ENCODE results near the gene UBE2F. TPM values are rescaled to one million over a fixed set of nuclear protein-coding genes. Genes with fewer than 3 reads are reported as not detected.

The UBE2F gene
- total RNA-seq, 1 donor from 2014 or later, result 41.2 TPM

- Mint-ChIP-seq H3K9me3 (no peaks in the 10 kb centered on the region), H3K4me1 (no peaks in the 10 kb centered on the region), H3K27me3 (no peaks in the 10 kb centered on the region), H3K27ac (no peak overlapping the region), H3K4me3 (no peak overlapping the region), H3K36me3 (ENCODE audit: low read depth) (peaks cover 57% of the 10 kb centered on the region)
- ChIA-PET POLR2A (no interaction called here), CTCF (interaction anchor here (1.3 kb wide), 1 partner anchor 8 kb away, joined by 3 read pairs; no protein-coding TSS in a partner anchor)
- TF ChIP-seq CTCF (IDR thresholded peaks at IDR 0.05), result no peak
- DNase-seq (no peak), ATAC-seq (ENCODE audit: low read depth) (no peak)
- intact Hi-C loops (cut with micrococcal nuclease), result no loop called here
Observed at GRCh38 chr2:238027058-238027457, 60.2 kb downstream of the UBE2F start.

- DNase-seq, result no peak
- H3K36me3 Mint-ChIP-seq (ENCODE audit: low read depth), result peaks cover 57% of the 10 kb centered on the region
- no peak for ATAC-seq (ENCODE audit: low read depth)
- intact Hi-C loops (cut with micrococcal nuclease), result no loop called here
- H3K27me3 Mint-ChIP-seq, result no peaks in the 10 kb centered on the region
- CTCF ChIA-PET, result interaction anchor here (1.3 kb wide), 1 partner anchor 9 kb away, joined by 3 read pairs; no protein-coding TSS in a partner anchor
- TF ChIP-seq CTCF (IDR thresholded peaks at IDR 0.05), result no peak
- no peaks in the 10 kb centered on the region for H3K9me3 Mint-ChIP-seq
- POLR2A ChIA-PET, result no interaction called here
- no peak overlapping the region for H3K4me3 Mint-ChIP-seq
- H3K4me1 Mint-ChIP-seq, result no peaks in the 10 kb centered on the region
- H3K27ac Mint-ChIP-seq, result no peak overlapping the region
Observed at GRCh38 chr2:238027591-238028415, 61.0 kb downstream of the UBE2F start.

GRCh38 chr2:238029853-238030252 lies 63.0 kb downstream of the UBE2F start:
- ChIA-PET POLR2A (no interaction called here), CTCF (no interaction called here)
- peaks cover 69% of the 10 kb centered on the region for H3K36me3 Mint-ChIP-seq (ENCODE audit: low read depth)
- ATAC-seq (ENCODE audit: low read depth), result no peak
- no peak for TF ChIP-seq CTCF (IDR thresholded peaks at IDR 0.05)
- no peaks in the 10 kb centered on the region for H3K9me3 Mint-ChIP-seq
- H3K4me3 Mint-ChIP-seq, result no peak overlapping the region
- intact Hi-C loops (cut with micrococcal nuclease), result no loop called here
- H3K27me3 Mint-ChIP-seq, result no peaks in the 10 kb centered on the region
- H3K27ac Mint-ChIP-seq, result no peak overlapping the region
- DNase-seq, result no peak
- H3K4me1 Mint-ChIP-seq, result no peaks in the 10 kb centered on the region

- H3K9me3 Mint-ChIP-seq, result no peaks in the 10 kb centered on the region
- DNase-seq, result no peak
- peaks cover 69% of the 10 kb centered on the region for H3K36me3 Mint-ChIP-seq (ENCODE audit: low read depth)
- no peaks in the 10 kb centered on the region for H3K4me1 Mint-ChIP-seq
- POLR2A ChIA-PET, result no interaction called here
- CTCF ChIA-PET, result no interaction called here
- no peak for ATAC-seq (ENCODE audit: low read depth)
- H3K4me3 Mint-ChIP-seq, result no peak overlapping the region
- intact Hi-C loops (cut with micrococcal nuclease), result no loop called here
- no peak overlapping the region for H3K27ac Mint-ChIP-seq
- TF ChIP-seq CTCF (IDR thresholded peaks at IDR 0.05), result no peak
- H3K27me3 Mint-ChIP-seq, result no peaks in the 10 kb centered on the region
Observed at GRCh38 chr2:238030422-238031155, 63.8 kb downstream of the UBE2F start.

- no peak overlapping the region for H3K27ac Mint-ChIP-seq
- TF ChIP-seq CTCF (IDR thresholded peaks at IDR 0.05), result no peak
- no peak for ATAC-seq (ENCODE audit: low read depth)
- H3K4me1 Mint-ChIP-seq, result no peaks in the 10 kb centered on the region
- intact Hi-C loops (cut with micrococcal nuclease), result no loop called here
- POLR2A ChIA-PET, result no interaction called here
- H3K9me3 Mint-ChIP-seq, result no peaks in the 10 kb centered on the region
- H3K36me3 Mint-ChIP-seq (ENCODE audit: low read depth), result peaks cover 62% of the 10 kb centered on the region
- no peak for DNase-seq
- H3K4me3 Mint-ChIP-seq, result no peak overlapping the region
- CTCF ChIA-PET, result no interaction called here
- H3K27me3 Mint-ChIP-seq, result no peaks in the 10 kb centered on the region
Observed at GRCh38 chr2:238031751-238032150, 64.9 kb downstream of the UBE2F start.
